ENCODE data around the gene GALNT18.

DNA sequence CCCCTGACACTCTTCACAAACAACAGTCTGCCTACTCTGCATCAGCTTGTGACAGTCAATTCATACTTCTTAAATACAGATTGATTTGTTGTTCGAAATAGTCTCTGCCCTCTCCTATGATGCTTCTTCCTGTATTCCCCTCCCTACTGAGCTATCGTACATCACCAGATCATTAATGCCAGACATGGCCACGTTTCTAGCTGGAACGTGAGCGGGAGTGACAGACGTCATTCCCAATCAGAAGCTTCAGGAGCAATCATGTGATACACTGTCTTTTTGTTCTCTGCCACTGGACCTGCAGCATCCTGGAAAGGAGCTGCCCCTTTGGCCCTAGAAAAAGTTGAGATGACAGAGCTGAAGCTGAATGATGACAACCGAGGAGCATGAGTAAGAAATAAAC is 317.3 kb downstream of the GALNT18 start:
- TF ChIP-seq, protein P1, sequence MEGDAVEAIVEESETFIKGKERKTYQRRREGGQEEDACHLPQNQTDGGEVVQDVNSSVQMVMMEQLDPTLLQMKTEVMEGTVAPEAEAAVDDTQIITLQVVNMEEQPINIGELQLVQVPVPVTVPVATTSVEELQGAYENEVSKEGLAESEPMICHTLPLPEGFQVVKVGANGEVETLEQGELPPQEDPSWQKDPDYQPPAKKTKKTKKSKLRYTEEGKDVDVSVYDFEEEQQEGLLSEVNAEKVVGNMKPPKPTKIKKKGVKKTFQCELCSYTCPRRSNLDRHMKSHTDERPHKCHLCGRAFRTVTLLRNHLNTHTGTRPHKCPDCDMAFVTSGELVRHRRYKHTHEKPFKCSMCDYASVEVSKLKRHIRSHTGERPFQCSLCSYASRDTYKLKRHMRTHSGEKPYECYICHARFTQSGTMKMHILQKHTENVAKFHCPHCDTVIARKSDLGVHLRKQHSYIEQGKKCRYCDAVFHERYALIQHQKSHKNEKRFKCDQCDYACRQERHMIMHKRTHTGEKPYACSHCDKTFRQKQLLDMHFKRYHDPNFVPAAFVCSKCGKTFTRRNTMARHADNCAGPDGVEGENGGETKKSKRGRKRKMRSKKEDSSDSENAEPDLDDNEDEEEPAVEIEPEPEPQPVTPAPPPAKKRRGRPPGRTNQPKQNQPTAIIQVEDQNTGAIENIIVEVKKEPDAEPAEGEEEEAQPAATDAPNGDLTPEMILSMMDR (conservative IDR thresholded peaks at IDR 0.05; ENCODE audit: low read depth, low read length) = no peak
- TF ChIP-seq POLR2A (IDR thresholded peaks at IDR 0.05; ENCODE audit: low read depth, low read length) = no peak

All from IMR-90 (cell line).